HG02623 (cell line): ENCODE results near the gene HEY2.

Experiments used
- ATAC-seq: cut with Tn5 transposase; IDR thresholded peaks from one replicate; pipeline ENCODE4 v1.9.1; 2021; ENCODE audit warnings: moderate library complexity; ENCODE audit not compliant: unreplicated experiment

HEY2 gene

GRCh38 chr6:125742464-125743120 is 6.8 kb upstream of the HEY2 start:
- no peak for ATAC-seq

- ATAC-seq = no peak
Measured at GRCh38 chr6:125743604-125744003, 5.8 kb upstream of the HEY2 start.

- no peak for ATAC-seq
Measured at GRCh38 chr6:125745281-125746018, 4.0 kb upstream of the HEY2 start.

DNA sequence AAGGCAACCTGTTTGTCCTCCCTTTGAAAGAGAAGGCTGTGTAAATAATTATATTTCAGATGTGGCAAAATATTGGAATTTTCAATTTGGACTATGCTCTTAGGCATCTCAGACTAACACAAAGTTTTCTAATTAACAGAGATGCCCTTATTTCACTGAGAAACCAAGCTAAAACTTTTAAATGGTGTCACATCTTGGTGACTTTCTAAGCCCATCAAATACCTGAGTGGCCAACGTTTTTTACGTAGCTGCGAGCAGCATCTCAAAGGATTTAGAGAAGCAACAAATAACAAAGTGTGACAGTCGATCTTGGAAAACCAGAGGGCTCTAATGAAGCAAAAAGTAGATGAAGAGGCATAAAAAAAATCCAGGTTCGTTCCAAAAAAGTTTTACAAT is 3.4 kb upstream of the HEY2 start:
- ATAC-seq = no peak

DNA sequence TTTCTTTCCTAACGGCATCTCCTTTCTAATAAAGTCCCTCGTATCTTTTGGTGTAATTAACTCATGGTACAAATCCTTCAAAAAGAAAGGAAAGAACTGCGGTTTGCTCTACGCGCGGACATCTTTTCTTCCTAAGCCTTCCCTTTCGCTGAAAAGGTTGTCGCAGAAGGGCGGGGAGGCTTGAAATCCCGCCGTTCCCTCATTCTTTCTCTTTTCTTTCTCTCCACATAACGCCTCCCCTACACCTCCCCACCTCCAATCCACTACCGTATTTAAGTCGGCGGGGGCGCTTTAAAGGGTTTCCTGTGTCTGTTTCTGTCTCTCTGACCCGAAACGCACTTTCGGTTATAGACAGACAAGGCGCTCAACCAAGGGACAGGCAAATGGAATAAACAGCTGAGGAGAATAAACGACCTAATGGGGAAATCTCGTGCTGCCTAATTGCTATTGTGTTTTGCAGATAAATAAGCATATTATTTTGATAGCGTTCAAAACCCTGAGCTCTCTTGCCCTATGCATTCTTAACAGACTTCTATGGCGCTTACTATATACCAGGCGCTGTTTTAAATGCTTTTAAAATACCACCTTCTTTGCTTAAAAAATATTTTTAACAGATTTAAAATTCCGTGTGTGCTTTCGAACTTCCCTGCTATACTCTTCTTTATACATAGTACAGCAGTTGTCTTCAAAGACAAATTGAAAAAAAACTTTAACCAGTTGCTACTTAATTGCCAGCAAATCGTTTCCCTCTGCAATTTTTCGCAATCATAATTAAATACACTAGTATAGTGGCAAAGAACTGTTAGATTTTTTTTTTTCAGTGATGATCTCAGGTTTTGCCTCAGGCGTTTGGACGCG is 2.5 kb upstream of the HEY2 start:
- ATAC-seq = peak; percentile 48

- ATAC-seq = no peak
Measured at GRCh38 chr6:125747589-125748405, 1.6 kb upstream of the HEY2 start.

DNA sequence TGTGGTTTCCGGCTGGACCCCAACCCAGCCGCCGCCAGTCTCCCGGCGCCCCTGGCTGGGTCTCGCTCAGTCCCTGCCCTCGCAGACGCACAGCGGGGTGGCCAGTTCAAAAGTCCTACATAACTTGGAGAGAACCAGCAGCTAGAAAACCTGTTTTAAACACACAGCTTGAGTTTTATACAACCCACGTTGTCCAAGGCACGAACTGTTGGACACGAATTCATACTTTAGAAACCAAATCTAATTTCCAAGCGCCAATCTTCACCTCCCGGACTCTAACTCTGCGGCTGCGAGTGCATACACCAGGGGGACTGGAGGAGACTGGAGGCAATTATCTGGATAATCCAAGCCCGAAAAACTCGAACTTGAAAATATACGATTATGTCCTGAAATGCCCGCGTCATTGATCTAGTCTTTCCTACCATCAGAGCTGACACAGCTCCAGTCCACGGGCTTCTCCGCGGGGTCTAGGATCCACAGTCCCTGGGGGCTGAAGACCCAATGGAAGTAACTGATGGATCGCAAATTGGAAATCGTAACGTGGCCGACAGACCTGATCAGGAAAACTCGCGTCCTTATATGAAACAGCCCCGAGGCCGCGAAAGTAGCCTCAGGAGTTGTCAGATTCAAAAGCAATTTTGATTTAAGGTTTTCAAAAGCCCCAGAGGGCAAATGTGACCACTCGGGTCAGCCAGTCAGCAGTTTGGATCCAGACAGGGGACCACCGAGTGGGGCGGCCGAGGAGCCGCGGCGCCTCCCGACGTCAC is 843 bp upstream of the HEY2 start:
- no peak for ATAC-seq

GRCh38 chr6:125749865-125750691 is 646 bp downstream of the HEY2 start:
- ATAC-seq = no peak

- no peak for ATAC-seq
Measured at GRCh38 chr6:125750692-125751333, 1.4 kb downstream of the HEY2 start.

- no peak for ATAC-seq
Measured at GRCh38 chr6:125751334-125751916, 2.0 kb downstream of the HEY2 start.

DNA sequence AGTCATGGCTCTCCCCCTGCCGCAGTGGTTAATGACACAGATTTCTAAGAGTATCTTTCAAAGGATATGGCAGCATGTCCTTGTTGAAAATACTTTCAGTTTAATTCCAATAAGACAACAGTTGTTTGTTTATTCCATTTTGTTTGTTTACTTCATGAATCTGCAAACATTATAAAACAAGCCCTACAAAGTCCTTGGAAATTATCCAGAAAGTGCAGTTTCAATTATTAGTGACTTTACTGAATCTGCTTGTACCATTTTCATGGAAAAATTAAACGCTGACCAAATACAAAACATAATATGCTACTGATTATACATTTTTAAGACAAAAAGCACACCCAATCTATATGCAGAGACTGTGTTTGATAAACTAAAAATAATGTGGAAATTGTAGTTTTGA is 3.3 kb downstream of the HEY2 start:
- no peak for ATAC-seq

DNA sequence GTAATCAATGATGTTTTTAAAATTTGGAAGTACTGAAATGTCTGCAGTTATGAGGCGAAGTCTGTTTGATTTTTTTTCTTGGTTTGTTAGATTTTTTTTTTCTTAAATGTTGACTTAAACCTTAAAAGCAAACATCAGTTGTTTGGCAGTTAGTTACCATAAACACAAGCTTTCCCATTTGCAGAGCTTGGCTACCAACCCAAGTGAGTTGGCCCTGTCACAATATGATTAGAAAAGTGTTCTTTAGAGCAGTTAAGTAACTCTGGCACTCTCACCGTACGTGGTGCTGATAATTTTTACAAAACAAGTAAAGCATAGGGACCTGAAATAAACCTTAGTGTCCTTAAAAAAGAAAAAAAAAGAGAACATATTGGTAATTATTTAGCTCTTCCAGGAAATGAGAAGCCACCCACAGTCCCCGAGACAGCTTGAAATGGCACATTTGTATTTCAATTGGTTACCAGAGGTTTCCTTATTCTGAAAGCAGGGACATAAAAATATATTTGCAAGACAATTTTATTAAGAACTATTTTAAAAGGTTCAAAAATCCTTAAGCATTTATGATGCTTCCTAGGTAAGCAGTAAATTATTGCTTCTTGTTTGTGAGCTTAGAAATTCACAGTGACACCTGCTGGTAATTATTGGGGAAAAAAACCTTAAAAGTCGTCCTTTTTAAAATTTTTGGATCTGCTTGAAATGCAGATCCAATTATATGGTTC is 3.9 kb downstream of the HEY2 start:
- no peak for ATAC-seq

- no peak for ATAC-seq
Measured at GRCh38 chr6:125753937-125754259, 4.5 kb downstream of the HEY2 start.

- ATAC-seq = no peak
Measured at GRCh38 chr6:125754566-125754965, 5.1 kb downstream of the HEY2 start.

- no peak for ATAC-seq
Measured at GRCh38 chr6:125759184-125759902, 9.9 kb downstream of the HEY2 start.

DNA sequence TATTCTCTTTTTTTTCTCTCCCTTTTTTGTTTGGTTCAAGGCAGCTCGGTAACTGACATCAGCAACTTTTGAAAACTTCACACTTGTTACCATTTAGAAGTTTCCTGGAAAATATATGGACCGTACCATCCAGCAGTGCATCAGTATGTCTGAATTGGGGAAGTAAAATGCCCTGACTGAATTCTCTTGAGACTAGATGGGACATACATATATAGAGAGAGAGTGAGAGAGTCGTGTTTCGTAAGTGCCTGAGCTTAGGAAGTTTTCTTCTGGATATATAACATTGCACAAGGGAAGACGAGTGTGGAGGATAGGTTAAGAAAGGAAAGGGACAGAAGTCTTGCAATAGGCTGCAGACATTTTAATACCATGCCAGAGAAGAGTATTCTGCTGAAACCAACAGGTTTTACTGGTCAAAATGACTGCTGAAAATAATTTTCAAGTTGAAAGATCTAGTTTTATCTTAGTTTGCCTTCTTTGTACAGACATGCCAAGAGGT is 10.6 kb downstream of the HEY2 start:
- no peak for ATAC-seq

- no peak for ATAC-seq
Measured at GRCh38 chr6:125764121-125764671, 14.8 kb downstream of the HEY2 start.
